Mammary epithelial cell (primary cell): ENCODE data around the gene RRAD.

Experiments
- EZH2 ChIP-seq: IDR thresholded peaks from 2 replicates; pipeline ENCODE4 v1.6.1; 2012; ENCODE audit warnings: low read length, inconsistent platforms, borderline replicate concordance
- TF ChIP-seq, protein P1 (sequence below), 2 donors: IDR thresholded peaks in 1 of 2; conservative IDR thresholded peaks in 1 of 2; 2 replicates each; pipeline ENCODE4 v1.5.1; 2011 to 2012; ENCODE audit warnings: inconsistent platforms in 2 of 2, low read length in 2 of 2, mild to moderate bottlenecking in 2 of 2, control low read depth in 1 of 2, low read depth in 1 of 2; ENCODE audit not compliant: insufficient read depth in 1 of 2; ENCODE audit errors: extremely low read depth in 1 of 2

- TF ChIP-seq, protein P1, sequence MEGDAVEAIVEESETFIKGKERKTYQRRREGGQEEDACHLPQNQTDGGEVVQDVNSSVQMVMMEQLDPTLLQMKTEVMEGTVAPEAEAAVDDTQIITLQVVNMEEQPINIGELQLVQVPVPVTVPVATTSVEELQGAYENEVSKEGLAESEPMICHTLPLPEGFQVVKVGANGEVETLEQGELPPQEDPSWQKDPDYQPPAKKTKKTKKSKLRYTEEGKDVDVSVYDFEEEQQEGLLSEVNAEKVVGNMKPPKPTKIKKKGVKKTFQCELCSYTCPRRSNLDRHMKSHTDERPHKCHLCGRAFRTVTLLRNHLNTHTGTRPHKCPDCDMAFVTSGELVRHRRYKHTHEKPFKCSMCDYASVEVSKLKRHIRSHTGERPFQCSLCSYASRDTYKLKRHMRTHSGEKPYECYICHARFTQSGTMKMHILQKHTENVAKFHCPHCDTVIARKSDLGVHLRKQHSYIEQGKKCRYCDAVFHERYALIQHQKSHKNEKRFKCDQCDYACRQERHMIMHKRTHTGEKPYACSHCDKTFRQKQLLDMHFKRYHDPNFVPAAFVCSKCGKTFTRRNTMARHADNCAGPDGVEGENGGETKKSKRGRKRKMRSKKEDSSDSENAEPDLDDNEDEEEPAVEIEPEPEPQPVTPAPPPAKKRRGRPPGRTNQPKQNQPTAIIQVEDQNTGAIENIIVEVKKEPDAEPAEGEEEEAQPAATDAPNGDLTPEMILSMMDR (conservative IDR thresholded peaks at IDR 0.05 in 1 of 2, IDR thresholded peaks at IDR 0.05 in 1 of 2; ENCODE audit: extremely low read depth in 1 of 2, insufficient read depth in 1 of 2, low read depth in 1 of 2, low read length in 2 of 2): peak in 1 of 2 donors; percentile 9
- no peak for TF ChIP-seq EZH2
These were observed 22.4 kb downstream of the RRAD start for GRCh38 chr16:66902648-66903543.
